GM23248 (cell line): ENCODE measurements around the gene EPB41L5.

Experiments used
- EZH2 ChIP-seq: fragments of 200-600 bp; sonication (generic); IDR thresholded peaks from 2 replicates; pipeline ENCODE4 v1.6.1; 2018; ENCODE audit warnings: antibody characterized with exemption, mild to moderate bottlenecking; ENCODE audit not compliant: insufficient read depth, poor library complexity, severe bottlenecking
- EZH2phosphoT487 ChIP-seq: fragments of 200-600 bp; sonication (generic); IDR thresholded peaks from 2 replicates; pipeline ENCODE4 v1.6.1; 2018; ENCODE audit warnings: antibody characterized with exemption, moderate library complexity, mild to moderate bottlenecking, low read depth; ENCODE audit not compliant: insufficient read depth

GRCh38 chr2:120206022-120206581 lies 193.2 kb downstream of the EPB41L5 start:
- no peak for TF ChIP-seq EZH2
- TF ChIP-seq EZH2phosphoT487 = no peak
